ENCODE data around the gene TMEM115.

TMEM115 gene

DNA sequence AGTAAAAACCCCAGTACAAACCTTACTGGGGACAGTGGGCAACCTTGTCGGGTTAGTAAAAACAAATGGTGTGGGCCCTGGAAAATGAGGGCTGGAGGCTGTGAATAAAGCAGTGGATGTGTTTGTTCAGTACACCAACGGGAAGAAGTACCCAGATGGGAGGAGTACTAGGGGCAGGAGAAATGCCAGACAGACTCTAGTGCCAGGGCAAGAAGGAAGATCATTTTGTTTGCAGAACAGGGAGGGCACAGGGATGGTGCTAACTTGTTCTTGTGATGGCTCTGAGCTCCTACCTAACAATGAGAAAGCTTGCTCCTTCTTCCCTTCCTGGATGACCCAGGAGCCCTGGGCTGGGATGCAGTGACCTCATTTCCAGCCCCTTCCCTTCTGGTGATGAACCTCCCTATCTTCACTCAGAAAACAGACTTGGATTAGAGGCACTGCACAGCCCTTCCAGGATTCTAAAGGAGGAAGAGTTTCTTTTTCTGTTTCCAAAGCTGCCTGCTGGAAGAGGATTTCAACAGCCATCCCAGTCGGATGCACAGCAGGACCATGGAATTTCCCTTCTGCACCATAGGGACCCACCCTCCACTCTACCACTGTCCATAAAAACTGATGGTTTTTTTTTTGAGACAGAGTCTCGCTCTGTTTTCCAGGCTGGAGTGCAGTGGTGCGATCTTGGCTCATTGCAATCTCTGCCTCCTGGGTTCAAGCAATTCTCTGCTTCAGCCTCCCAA, 24.8 kb downstream of the TMEM115 start:
- DNase-seq (ENCODE audit: low read depth, low spot score) = no peak

DNA sequence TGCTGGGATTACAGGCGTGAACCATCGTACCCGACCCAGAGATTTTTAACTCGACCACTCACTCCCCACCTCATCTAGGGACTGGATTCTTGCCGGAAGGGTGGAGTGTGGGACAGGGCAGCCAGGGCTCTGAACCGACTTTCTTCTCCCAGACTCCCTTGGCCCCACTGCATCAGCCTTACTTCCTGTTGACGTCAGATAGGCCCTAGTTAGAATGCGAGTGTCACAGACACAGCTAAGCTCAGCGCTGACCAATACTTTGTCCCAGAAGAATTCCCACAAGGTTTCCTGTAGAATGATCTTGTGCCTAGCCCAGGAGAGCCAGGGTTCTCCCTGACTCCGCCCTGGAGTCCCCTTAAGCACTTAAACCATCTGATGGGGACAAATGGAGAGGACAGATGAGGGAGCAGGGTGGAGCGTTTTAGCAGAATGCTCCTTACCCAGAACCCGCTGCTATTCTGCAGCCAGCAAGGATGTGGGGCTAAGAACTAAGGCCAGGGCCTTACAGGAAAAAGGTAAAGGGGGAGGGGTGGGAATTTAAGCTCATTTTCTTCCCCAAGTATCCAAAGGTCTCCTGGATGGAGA, 25.5 kb downstream of the TMEM115 start:
- DNase-seq (ENCODE audit: low read depth, low spot score) = no peak

DNA sequence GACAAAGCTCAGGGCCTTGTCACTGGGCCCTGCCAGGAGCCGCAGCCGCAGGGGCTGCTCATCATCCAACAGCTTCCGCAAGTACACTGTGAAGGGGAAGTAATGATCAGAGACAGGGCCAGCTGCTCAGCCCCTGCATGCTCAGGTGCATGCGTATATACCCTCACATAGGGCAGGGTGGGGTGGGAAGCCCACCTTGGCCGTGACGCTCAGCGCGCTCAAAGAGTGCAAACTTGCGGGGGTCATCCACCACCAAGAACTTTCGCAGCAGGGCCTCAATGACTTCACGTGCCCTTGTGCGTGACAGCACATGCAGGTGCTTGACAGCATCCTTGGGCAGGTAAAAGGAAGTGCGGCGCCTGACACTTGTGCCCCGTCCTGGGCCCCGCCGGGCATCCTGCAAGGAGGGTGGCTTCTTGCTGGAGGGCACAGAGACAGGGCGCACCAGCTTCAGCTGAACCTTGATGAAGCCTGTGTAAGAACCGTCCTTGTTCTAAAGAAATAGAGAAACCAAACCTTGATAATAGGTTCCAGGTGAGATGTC, 27.9 kb downstream of the TMEM115 start:
- no peak for DNase-seq (ENCODE audit: low read depth, low spot score)

DNA sequence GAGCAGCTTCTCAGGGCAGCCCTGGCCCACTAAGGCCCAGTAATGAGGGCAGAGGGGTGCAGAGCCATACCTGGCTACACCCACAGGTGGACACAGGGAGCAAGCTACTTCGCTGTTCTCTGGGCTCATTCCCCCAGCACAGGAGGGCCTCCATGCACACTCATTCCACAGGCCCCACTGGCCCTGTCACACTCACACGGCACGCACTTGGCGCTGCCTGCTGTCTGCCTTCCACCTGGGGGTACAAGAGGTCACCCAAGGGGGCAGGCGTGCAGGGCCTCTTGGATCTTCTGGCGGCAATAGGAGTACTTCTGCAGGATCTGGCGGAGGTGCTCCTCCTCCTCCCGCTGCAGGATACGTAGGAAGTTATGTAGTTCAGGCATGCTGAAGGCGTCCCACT, 29.0 kb downstream of the TMEM115 start:
- no peak for DNase-seq (ENCODE audit: low read depth, low spot score)

DNA sequence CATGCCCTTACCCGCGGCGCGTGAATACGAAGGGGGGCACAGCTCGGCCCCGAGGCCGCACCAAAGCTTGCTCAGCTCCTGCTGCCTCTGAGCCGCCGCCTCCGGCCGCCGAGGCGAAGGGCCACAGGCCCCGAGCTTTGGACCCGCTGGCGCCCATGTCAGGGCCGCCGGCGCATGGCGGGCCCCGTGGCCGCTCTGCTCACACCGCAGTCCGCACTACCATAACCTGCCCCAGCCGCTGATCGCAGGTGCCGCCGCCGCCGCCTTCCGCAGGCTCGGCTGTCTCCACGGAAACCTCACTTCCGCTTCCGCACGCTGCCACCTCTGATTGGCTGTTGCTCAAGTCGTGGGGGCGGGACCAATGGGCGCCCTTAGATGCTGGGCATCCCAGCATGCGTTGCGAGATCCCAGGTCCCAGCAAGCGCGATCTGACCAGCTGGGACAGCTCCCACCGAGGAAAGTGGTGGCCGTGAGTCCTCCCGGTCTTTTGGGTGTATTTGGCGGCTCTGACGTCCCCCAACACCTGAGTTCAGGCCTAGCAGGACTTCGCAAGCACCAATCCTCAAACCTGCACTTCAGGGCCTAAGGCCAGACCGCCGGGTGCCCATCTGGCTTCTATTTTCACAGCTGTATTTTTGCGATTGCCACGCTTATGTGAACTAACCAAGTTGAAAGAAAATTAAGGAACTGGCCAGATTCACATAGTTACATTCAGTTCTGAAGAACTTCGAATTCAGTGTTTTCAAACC, 31.2 kb downstream of the TMEM115 start, which contains the start of gene TUSC2:
Gene TUSC2, minus strand, starts transcription at position 281 of the 749 bp plus-strand sequence. Its CDS starts 124 bp downstream, at position 157.
- DNase-seq (ENCODE audit: low read depth, low spot score) = peak; percentile 84

DNA sequence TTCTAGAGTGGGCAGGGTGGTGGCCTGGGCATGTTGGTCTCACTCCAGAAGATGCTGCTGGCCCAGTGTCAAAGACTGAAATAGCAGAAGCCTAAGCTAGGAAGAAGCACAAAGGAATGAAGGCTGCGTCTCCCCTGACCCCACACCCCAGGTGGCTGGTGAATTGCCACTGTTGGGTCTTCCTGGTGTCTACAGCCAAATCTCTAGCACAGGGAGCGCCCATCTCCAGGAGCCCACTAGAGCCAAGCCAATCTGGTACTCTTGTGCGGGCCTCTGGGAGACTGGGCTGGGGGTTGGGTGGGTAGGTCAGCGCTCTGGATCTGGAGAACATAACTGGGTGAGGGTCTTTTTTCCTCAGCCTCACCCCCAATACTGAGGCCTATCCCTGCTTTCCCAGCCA, 32.2 kb downstream of the TMEM115 start:
- DNase-seq (ENCODE audit: low read depth, low spot score) = no peak

DNA sequence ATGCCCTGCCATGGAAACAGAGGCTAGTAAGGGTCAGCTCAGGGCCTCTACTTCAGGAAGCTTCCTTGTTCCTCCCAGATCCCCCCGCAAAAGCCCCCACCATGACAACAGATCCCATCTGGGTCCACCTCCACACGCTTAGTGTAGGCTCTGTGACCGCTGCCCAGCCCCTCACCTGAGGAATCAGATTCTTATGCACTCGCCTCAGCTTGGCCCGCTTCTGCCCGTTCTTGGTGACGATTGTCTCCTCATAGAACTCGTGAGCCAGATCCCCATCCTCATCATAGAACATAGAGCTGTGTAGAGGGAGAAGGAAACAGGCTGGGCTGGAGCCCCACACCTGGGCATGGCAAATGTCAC, 33.2 kb downstream of the TMEM115 start:
- DNase-seq (ENCODE audit: low read depth, low spot score) = no peak

DNA sequence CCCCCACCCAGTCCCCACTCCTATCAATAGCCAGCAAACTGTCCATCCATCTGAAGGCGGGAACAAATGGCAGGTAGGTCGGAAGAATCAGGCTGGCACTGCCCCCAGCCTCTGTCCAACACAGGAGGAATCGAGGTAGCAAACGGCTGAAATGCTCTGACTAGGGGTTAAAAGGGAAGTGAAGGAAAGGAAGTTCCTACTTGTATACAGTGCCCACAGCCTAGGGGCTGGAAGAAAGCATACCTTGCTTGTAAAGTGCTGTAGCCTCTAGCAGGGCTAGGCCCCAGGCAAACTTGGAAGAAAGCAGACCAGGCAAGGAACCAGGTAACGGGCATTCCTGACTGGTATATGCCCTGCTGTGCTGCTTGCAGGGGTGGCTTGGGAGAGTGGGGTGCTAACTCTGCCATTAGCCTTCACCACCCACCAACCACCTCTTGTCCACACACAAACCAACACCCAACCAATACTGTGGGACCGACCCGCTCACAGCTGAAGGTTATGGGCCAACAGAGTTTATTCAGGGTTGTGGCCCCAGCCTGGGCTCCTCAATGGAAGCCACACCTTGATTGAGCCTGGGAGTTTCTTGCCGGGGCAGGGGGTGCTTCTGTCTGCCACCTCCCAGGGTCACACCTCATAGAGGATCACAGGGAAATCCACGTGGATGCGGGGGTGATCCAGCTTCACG, 33.7 kb downstream of the TMEM115 start:
- no peak for DNase-seq (ENCODE audit: low read depth, low spot score)

DNA sequence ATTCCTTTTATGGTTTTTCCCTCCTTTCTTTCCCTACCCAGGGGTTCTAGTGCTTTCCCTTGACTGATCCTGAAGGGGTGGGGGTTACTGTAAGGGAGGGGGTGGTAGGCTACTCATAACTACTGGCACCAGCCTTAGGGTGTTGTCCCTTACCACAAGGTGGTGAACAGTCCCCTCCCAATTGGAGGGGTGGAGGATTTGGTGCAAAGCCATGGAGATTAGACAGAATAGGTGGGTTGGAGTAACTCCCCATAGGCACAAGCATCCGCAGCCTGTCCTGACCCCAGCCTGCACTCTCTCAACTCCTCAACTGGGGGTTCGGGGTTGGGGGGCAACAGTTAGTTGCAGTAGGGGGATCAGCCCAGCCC, 34.2 kb downstream of the TMEM115 start:
- no peak for DNase-seq (ENCODE audit: low read depth, low spot score)

DNA sequence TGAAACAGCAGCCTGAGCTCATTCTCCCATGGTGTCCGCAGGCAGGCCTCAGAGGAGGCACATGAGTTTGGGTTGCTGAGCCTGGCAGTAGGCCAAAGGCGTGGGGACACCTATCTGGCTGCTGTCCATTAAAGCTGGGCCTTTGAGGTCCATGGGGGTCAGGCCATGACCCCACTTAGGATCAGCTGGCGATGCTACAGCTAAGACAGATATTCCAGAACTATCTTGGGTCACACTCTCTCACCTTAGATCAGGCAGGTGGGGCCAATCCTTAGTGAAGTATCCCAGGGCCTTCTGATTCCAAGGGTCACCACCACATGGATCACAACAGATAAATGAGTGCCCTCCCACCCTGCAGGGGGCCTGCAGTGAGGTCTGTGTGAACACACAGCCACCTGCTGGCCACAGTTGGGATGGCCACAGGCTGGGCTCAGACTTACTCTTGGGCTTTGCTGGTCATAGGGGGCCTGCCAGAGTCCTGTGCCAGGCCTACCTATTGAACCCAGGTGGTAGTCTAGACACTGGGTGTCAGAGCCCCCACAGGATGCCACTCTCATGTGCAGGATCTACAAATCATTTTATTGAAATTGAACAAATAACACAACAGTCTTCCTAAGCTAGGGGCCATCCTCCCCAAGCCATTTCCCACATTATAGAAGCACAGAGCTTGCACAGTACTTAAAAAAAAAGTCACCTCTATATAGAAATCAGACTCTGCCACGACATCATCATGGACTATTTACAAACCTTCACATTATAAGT, 34.8 kb downstream of the TMEM115 start:
- DNase-seq (ENCODE audit: low read depth, low spot score) = peak; percentile 40

DNA sequence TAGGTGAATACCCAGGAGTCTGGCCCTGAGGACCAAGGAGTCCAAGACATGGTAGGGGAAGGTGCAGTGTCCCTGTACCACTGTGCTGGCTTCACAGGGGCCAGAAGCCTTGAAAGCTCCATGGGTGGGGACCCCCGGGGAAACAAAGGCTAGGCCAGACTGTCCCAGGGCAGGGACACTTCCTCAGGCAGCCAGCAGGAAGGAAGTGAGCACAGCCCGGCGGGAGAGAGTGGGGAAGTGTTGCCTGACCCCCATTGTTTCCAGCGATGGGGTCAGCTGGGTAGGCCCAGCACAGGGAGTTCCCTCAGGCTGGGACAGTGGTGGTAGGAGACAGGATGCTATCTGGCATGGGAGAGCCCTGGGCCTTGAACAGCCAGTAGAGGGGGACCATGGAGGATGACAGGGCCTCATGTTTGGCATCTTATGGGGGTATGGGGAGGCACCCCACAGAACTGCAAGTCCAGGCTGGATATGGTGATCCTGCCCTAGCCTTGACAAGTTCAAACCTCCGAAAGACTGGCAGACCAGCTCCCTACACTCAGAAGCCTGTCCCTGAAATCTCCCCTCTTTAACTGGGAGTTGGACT, 35.6 kb downstream of the TMEM115 start:
- no peak for DNase-seq (ENCODE audit: low read depth, low spot score)

DNA sequence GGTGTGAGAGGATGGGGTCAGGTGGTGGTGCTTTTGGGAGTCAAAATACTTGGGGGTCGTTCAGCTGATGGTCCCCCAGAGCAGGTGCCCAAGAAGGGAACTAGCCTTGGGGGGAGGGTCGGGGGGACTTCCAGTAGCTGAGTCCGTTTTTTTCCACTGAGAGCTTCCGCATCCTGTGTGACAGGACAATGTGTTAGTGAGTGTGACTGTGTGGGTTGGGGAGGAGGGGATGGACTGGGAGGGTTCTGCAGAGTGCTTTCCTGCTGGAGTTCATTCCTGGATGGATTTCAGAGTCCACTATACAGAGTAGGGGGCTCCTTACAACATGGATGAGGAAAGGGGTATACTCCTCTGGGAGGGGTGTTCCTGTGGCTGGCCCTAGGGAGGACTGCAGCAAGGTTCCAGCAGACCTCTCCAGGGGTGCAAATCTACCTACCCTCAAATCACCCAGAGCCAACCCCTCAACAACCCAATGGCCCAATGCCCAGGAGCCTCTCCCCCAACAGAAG, 36.2 kb downstream of the TMEM115 start:
- DNase-seq (ENCODE audit: low read depth, low spot score) = no peak

DNA sequence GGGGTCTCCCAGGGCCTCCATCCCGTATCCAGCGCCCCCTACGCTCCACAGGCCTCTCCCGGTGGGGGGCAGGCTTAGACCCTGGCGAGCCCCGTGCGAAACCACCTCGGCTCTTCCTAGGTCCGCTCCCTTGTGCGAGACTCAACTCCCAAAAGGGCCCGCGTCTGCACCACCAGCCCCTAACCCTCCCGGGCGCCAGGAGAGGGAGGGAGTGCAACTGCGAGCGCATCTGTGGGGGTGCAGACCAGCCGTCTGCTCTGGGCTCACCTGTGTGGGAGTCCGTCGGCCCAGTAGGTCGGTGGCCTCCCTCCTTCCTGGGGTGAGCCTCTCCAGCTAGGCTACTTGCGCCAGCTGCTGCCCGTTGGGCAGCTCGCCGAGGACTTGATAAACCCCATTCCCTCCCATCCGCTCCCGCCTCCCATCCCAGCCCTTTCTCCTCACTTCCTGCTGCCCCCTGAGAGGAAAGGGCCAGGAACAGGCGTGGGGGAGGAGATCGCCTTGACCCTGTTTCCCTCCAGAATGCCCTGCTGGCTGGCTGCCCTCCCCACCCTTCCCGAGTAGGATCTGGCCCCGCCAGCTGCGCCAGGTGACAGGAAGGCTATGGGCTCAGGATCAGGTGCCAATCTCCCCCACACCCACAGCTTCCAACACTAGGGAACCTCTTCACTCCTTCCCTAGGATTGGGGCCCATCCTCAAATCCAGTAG, 36.8 kb downstream of the TMEM115 start, which contains the start of gene HYAL2:
Gene HYAL2, minus strand, starts transcription at position 360 of the 706 bp plus-strand sequence. CDS start 2,256 bp downstream, outside the sequence.
- DNase-seq (ENCODE audit: low read depth, low spot score) = no peak

DNA sequence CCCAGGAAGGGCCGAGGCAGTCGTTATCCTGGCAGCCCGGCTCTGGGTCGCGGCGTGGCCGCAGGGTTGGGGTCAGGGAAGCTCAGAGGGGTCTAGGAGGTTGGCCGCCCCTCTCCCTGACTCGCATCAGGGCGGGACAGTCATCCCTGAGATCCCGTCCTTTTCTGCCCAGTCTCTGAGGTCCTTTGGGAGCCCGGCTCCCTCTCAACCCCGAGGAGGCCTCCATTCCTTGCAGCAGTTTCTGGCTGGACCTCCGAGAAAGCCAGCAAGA, 37.3 kb downstream of the TMEM115 start:
- no peak for DNase-seq (ENCODE audit: low read depth, low spot score)

DNA sequence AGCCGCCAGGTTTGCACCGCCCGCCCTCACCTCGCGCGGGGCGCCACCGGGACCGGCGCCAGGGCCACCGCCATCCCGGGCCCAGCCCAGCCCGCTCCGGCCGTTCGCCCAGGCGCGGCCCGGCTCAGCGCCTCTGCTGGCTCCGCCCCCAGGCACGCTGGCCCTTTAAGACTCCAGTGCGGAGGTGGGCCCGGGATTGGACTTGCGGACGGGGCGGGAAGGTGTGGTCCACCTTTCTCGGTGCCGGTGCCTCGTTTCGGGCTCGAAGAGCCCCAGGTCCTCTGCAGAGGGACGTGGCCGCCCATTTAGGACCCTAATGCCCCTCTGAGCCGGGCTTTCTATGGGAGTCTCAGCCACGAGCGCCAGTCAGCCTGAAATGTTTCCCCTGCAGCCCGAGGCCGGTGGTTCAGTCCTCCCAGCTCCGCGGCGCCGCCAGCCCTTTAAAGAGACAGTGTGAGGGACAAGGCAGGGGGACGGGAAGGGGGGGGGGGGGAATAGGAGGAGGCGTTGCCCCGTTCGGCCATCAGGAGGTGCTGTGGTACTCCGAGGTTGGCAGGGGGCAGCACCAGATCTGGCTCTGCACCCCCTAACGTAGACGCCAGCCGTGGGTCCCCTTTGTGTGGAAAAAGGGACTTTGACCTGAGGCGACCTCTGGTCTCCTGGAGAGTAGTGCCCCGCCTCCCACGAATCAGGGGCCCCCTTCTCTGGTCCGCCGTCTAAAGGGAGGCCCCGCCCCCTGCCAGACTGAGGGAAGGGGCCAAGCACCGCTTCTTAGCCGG, 37.8 kb downstream of the TMEM115 start:
- DNase-seq (ENCODE audit: low read depth, low spot score) = peak; percentile 57

DNA sequence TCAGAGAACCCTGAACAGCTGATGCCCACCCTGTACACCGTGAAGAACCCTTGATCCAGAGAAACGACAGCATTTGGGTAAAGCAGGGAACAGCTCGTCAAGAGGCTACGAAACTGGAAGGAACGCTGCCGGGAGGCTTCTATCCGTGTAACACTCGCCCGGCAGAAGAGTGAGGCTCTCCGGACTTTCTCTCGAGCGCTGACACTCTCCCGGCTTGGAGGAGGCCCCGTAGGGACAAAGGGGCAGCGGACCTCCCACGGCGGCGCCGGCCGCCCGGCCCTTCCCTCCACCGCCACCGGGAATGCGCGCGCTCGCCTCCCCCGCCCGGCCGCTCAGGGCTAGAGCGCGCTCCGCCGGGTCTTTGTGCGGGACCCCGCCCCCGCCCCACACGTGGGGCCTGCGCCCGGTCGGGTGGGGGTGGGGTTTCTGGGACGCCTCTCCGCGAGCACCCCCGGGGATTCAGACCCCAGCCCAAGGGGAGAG, 38.4 kb downstream of the TMEM115 start:
- no peak for DNase-seq (ENCODE audit: low read depth, low spot score)

DNA sequence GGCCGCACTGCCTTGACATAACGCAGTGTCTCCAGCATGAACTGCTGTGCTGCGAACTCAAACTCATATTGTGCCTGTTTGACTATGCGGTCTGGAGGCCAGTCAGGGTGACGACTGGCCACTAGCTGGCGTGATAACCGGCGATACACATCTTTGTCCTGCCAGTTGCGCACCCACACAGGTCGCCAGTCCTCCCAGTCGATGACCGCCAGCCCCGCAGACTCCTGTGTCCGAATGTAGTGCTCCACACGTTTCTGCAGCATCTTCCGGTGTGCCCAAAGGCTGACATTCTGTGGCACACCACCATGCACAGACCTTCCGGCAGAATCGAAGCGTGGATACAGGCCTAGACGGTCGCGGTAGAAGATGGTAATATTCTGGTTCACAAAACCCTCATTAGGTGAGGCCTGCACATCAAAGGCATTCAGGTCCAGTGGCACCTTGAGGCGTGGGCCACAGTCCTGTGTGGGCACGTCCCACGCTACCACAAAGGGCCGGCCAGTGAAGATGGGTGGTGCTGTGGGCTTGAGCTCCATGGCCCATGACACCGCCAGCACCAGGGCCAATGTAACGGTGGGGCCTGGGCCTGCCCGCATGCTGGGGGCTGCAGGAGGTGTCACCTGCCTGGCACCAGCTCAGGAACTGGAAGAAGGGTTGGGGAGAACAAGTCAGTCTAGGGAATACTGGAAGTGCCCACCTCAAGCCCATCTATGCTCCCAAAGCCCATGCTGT, 39.3 kb downstream of the TMEM115 start:
- no peak for DNase-seq (ENCODE audit: low read depth, low spot score)

DNA sequence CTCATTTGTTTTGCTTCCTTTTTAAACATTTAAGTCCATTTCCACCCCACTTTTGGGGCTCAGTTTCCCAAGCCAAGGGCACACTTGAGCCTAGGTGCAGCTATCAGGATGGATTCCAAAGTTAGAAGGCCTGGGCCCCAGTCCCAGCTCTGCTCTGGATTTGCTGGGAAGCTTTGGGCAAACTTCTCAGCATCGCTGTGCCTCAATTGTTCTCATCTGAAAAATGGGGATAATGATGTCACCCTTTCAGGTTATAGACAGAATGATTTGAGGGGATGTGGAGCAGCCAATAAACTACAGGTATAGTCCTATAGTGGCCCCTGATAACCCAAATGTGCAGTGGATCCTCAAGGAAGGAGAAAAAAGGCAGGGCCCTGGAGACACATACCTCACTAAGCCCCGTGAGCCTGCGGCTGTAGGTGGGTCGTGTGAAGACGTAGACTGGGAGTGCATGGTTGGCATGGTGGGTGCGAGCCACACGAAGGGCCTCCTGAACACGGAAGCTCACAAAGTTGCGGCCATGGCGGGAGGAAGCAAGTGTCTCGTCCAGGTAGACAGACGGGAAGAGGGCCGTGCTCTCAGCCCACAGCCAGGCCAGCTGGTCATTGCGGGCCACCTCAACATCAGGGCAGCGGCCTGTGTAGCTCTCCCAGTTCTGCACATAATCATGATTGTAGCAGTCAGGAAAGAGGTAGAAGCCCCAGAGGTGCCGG, 40.0 kb downstream of the TMEM115 start:
- DNase-seq (ENCODE audit: low read depth, low spot score) = no peak

Data from activated naive CD8-positive, alpha-beta T cell treated with anti-CD3 and anti-CD28 coated beads, Interleukin-2, amount 50 U/mL, for 16 hours (primary cell).